SKM-1 treated with dmso at 0.1 percent for 144 hours (cell line): ENCODE results near the gene FAM210A.

Experiments used
- DNase-seq: peaks from one replicate; lab custom pipeline; 2025; ENCODE audit not compliant: unreplicated experiment; lab: John Stamatoyannopoulos, UW

The FAM210A gene

GRCh38 chr18:13623348-13623747, 103.0 kb downstream of the FAM210A start:
- no peak for DNase-seq

DNA sequence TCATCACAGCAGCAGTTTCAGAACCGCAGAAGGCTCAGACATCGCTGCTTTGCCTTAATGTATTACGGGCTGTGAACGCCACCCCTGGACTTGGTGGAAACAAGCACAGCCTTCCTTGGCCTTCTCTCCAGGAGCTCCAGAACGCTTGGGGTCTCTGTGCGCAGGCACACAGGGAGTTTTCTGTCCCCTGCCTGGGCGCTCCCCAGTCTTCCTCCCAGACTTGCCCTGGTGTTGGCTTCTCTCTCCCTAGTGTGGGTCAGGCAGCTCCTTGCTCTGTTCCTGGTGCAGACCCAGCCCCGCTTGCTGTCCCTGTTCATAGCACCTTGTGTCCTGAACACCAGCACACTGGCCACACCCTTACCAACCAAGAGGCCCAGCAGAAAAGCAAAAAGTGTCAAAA, 103.6 kb downstream of the FAM210A start:
- DNase-seq: no peak

GRCh38 chr18:13621886-13622619, 104.3 kb downstream of the FAM210A start:
- DNase-seq: no peak

DNA sequence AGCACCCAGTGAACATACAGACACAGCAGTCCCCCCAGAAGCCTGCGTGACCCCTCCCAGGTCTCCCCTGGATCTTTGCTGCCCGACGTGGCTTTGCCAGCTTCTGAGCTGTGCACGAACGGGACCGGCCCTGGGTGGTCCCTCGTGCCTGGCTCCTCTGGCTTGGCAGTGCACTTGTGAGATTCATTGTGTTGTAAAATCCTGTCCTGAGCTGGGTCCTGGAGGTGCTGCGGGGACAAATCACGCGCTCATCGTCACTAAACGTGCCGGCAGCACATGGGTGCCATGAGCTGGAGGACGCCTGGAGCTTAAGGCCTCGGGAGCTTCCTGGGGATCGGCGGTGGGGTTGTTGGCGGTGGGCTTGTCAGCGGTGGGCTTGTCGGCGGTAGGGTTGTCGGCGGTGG, 104.9 kb downstream of the FAM210A start:
- DNase-seq: no peak

GRCh38 chr18:13620818-13621445, 105.4 kb downstream of the FAM210A start:
- DNase-seq: no peak

DNA sequence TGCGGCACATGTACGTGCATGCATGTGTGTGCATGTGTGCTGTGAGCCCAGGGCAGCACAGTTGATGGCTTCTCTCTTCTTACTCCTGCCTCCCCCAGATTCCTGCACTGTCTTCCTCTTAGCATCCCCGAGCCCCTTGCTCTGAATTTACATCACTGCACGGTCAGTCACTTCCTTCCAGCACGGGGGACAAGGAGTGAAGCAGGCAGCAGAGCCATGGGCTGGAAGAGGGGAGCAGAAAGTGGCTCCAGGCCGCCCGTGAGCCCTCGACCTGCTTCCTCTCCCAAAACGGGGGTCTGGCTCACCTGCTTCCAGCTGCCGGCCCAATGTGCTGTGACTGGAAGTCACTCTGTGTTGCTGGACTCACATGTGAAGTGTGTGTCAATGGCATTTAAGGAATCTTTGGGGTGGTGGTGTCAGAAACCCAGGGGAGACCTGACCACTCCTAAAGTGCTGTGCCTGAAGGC, 106.1 kb downstream of the FAM210A start:
- DNase-seq: no peak

GRCh38 chr18:13619505-13620205, 106.7 kb downstream of the FAM210A start:
- DNase-seq: no peak

GRCh38 chr18:13618760-13619438, 107.5 kb downstream of the FAM210A start:
- DNase-seq: no peak

GRCh38 chr18:13617826-13618515, 108.4 kb downstream of the FAM210A start:
- no peak for DNase-seq

DNA sequence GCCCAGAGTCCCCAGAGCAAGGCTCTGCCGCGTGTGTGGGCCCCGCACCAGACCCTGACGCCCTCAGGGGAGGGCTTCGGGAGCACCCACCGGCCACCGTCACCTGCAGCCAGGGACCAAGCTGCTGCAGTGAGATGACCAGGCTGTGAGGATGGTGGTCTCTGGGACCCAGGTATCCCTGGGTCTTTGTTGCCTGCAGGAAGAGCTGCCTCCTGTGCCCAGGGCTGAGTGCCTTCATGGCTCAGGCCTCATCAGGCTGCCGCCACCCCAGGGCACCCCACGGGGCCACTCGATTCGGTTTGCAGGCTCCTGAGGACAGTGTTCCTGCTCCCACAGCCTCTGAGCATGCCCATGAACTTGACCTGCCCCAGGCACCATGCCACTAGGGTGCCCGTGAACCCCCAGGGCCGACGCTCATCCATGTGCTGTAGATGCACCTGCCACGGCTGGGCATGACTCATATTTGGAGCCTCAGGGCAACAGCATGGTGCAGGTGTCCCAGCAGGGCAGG, 109.8 kb downstream of the FAM210A start:
- DNase-seq: no peak

- DNase-seq: no peak
Observed at GRCh38 chr18:13616041-13616440, 110.3 kb downstream of the FAM210A start.

DNA sequence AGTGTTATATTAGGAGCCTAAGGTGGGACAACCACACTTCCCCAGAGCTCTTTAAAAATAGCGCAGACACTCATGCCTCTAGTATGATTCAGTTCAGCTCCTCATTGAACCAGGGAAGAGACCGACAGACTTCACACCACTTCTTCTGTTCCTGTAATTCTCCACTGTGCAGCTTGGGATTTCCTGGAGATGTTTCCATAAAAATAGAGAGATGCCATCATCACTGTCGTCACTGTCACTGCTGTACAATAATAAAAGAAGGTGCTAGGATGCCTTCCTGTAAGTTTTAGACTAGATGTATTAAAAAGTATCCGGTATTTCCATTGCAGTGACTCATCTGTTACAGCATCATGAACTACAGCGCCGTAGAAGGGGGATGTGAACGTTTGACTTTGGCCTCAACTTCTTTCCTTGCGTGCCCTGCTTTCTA, 110.9 kb downstream of the FAM210A start:
- DNase-seq: no peak

DNA sequence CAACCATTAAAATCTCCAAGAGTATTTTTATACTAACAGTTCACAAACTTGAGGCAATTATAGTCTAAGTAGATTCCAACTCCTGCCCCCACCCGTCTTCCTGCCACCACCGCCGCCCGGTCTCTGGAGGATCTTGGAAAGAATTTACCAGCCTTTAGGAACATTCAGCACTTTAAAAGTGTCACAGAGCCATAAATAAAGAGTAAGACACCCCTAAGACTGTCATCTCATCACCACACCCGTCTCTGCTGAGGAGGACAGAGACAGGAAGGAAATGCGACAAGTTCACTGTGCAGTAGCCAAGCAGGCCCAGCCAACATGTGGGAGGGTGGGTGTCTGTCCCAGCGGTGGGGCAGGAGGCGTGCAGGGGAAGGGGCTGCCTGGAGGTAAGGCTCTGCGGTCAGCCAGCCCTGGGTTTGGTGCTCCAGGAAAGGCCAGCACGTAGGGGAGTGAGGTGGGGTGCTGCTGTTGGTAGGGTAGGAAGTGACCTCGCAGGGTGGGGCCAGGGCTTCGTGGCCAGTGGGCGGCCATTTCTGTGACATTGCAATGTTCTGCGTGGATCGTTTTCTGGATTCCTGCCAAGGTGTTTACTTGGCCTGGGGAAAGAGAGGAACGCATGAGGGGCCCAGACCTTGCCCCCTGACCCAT, 111.6 kb downstream of the FAM210A start:
- no peak for DNase-seq

GRCh38 chr18:13613591-13614501, 112.5 kb downstream of the FAM210A start:
- no peak for DNase-seq
